ENCODE measurements around the gene IQGAP3.

Gene IQGAP3

DNA sequence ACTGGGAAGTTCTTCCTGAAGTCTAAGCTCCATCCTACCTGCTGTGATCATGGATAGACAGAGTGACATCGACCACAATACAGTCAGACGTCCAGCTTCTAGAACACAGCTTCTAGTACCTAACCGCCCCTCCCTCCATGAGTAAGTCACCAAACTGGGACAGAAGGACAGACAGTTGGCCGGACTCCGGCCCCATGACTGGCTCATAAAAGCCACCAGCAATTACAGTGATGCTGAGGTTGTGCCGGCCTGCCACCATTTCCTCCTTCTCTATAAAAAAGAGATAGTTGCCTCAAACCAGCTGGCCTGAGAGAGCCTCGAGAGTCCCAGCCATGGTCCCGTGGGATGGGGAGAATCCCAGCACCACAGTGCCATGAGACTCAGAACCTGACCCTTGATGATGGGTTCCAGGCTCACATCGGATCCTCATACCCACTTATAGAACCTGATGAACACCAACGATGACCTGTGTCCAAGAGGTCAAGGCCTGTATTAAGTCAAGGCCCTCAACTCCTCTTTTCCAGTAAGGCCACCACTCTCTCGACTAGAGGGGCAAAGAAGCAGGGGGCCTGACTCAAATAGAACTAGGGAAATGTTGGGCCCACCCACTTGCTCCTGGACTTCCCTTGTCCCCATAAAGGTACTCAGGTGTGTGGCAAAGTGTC, 75.2 kb downstream of the IQGAP3 start:
- TF ChIP-seq, protein P1, sequence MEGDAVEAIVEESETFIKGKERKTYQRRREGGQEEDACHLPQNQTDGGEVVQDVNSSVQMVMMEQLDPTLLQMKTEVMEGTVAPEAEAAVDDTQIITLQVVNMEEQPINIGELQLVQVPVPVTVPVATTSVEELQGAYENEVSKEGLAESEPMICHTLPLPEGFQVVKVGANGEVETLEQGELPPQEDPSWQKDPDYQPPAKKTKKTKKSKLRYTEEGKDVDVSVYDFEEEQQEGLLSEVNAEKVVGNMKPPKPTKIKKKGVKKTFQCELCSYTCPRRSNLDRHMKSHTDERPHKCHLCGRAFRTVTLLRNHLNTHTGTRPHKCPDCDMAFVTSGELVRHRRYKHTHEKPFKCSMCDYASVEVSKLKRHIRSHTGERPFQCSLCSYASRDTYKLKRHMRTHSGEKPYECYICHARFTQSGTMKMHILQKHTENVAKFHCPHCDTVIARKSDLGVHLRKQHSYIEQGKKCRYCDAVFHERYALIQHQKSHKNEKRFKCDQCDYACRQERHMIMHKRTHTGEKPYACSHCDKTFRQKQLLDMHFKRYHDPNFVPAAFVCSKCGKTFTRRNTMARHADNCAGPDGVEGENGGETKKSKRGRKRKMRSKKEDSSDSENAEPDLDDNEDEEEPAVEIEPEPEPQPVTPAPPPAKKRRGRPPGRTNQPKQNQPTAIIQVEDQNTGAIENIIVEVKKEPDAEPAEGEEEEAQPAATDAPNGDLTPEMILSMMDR (IDR thresholded peaks at IDR 0.05; ENCODE audit: low read depth, low read length, missing control alignments) = no peak
- peak overlapping the region; percentile 89 for H3K4me3 ChIP-seq (ENCODE audit: low read depth, low read length)
- no peak for DNase-seq (ENCODE audit: low read depth)

DNA sequence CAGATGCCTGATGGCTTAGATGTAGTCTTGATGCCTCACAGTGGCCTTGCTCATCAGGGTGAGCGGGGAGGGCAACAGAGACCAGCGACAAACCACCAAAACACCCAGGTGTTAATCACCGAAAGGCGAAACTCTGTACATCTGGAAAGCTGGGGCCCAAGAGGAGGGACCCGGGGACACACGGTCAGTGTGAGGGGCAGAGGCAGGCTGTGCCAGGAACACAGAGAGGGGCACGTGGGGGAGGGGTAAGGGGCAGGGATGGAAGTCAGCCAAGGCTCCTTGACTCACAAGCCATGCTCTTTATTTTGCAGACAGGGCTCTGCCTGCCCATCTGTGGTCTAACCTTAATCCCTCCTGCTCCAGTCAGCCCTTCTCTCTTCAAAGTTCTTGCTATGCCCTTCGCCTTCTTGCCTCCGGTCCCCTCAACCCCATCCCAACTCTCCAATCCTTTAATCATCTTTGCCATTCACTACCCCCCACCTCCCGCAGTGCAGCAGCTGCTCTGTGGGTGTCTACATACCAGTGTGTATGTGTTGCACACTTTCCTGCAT, 76.1 kb downstream of the IQGAP3 start:
- no peak for DNase-seq (ENCODE audit: low read depth)
- H3K4me3 ChIP-seq (ENCODE audit: low read depth, low read length) = peak overlapping the region; percentile 89

DNA sequence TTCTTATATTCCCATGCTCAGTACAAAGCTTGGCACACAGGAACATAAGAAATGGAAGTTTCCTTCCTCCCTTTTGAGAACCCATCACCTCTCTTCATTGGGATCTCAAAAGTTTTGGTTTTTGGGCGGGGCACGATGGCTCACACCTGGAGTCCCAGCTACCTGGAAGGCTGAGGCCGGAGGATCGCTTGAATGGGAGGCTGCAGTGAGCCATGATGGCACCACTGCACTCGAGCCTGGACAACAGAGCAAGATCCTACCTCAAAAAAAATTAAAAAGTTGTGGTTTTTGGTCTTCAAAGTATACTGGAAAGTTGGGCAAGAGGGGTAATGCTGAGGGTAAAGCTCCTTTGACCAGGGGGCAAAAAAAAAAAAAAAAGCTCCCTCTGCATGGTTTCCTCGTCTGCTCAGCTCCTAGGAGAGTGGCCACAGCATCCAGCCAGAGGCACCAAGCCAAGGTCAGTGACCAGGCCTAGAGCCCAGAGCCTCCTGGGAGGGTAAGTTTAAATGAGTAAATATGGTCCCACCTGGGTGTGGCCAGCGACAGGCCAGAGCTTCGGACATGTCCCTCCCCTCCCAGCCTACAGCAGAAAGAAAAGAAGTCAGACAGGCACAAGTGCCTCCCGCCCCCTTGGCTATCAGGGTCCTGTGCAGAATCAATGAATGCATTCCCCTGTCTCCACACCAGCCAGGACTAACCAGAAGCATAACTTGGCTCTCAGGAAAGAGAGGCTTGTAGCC, 76.8 kb downstream of the IQGAP3 start:
- peak overlapping the region; percentile 89 for H3K4me3 ChIP-seq (ENCODE audit: low read depth, low read length)

More for the DNA sequence above, 76.1 kb downstream of the IQGAP3 start:
- TF ChIP-seq, protein P1 (IDR thresholded peaks at IDR 0.05; ENCODE audit: low read depth, low read length, missing control alignments) = no peak

DNA sequence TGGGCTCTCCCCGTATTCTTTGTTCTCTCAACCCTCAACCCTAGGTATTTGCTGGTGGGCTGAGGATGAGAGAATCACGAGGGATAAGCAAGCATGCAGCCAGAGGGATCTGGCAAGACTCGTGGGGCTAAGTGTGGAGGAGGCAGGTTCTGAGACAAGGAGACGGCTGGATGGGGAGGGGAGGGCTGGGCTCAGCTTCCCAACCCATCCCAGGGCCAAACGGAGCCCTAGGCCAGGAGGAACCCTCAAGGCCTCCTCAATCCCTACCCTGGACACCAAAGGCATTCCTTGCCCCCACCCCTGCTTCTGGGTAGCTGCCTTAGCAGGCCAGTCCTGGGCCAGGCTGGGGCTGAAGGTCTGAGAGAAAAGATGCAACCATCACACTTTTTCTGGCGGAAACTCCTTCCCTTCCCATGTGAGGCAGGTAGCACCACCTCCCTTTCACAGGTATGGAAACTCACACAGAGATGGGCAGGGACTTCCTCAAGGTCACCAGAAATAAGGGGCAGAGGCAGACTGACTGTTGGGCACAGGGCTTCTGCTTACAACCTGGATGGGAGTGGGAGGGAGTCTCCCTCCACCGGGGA, 78.0 kb downstream of the IQGAP3 start:
- TF ChIP-seq, protein P1 (IDR thresholded peaks at IDR 0.05; ENCODE audit: low read depth, low read length, missing control alignments) = no peak
- H3K4me3 ChIP-seq (ENCODE audit: low read depth, low read length) = no peak overlapping the region; the same call in 1 of the 2 replicates
- no peak for DNase-seq (ENCODE audit: low read depth)

More for the DNA sequence above, 76.8 kb downstream of the IQGAP3 start:
- no peak for DNase-seq (ENCODE audit: low read depth)
- TF ChIP-seq, protein P1 (IDR thresholded peaks at IDR 0.05; ENCODE audit: low read depth, low read length, missing control alignments) = no peak

DNA sequence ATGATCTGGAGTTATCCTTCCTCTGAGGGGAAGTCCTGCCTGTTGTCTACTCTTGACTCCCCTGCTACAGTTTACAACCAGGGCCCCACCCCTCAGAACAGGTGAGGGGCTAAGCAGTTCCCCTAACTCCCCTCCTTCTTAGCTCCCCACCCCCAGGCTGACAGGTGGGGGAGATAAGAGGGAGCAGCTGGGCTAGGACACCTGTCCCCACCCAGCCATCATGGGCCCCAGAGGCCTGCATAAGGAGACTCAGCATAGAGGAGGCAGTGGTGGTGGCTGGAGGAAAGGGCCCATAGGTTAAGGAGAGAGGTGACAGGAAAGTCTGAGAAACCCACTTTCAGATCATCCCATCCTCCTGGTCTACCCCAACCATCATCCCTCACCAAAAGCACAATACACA, 78.6 kb downstream of the IQGAP3 start:
- H3K4me3 ChIP-seq (ENCODE audit: low read depth, low read length) = peak overlapping the region; percentile 32; the same call in 1 of the 2 replicates
- no peak for DNase-seq (ENCODE audit: low read depth)
- TF ChIP-seq, protein P1 (IDR thresholded peaks at IDR 0.05; ENCODE audit: low read depth, low read length, missing control alignments) = no peak

DNA sequence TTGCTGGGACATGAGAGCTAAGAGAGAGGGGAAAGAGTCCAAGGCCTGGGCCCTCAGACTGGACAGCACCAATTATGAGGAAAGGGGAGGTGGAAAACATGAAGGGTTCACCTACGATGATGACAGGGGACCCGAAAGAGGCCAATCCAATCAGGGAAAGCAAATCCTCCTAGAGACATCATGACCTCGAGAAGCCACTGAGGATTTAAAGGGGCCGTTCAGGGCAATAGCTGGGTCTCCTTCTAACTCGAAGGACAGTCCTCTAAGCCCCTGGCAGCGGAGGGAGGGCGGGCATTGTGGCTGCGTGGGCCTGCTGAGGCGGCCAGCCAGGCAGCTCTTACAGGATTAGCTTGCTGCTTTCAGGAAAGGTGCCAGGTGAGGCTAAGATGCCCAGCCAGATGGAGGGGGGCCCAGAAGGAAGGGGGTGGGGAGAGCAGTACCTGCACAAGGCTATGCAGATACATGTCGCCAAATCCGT, 79.2 kb downstream of the IQGAP3 start:
- TF ChIP-seq, protein P1 (IDR thresholded peaks at IDR 0.05; ENCODE audit: low read depth, low read length, missing control alignments) = no peak
- DNase-seq (ENCODE audit: low read depth) = no peak
- peak overlapping the region; percentile 32 for H3K4me3 ChIP-seq (ENCODE audit: low read depth, low read length)

Data from GM12864 (cell line).